Measurements from ENCODE around the gene TIMP4.

GRCh38 chr3:12198301-12198700 is 39.6 kb upstream of the TIMP4 start:
- TF ChIP-seq, protein P1, sequence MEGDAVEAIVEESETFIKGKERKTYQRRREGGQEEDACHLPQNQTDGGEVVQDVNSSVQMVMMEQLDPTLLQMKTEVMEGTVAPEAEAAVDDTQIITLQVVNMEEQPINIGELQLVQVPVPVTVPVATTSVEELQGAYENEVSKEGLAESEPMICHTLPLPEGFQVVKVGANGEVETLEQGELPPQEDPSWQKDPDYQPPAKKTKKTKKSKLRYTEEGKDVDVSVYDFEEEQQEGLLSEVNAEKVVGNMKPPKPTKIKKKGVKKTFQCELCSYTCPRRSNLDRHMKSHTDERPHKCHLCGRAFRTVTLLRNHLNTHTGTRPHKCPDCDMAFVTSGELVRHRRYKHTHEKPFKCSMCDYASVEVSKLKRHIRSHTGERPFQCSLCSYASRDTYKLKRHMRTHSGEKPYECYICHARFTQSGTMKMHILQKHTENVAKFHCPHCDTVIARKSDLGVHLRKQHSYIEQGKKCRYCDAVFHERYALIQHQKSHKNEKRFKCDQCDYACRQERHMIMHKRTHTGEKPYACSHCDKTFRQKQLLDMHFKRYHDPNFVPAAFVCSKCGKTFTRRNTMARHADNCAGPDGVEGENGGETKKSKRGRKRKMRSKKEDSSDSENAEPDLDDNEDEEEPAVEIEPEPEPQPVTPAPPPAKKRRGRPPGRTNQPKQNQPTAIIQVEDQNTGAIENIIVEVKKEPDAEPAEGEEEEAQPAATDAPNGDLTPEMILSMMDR (IDR thresholded peaks at IDR 0.05), result no peak
- TF ChIP-seq POLR2A (IDR thresholded peaks at IDR 0.05), result no peak
